Ramos (cell line): ENCODE results near the gene POU2AF2.

Source experiments
- in situ Hi-C: fragments of 300-500 bp; cut with MboI; formaldehyde crosslinking; loops from one replicate; pipeline ENCODE4 v1.14.3; 2022; ENCODE audit warnings: low sequenced_read_pairs; ENCODE audit not compliant: unreplicated experiment

POU2AF2 gene

GRCh38 chr11:111326824-111327223 is 81.3 kb downstream of the POU2AF2 start:
- in situ Hi-C loops: no loop called here

GRCh38 chr11:111327908-111328624 is 82.5 kb downstream of the POU2AF2 start:
- in situ Hi-C loops: no loop called here

- in situ Hi-C loops: no loop called here
Measured at GRCh38 chr11:111329306-111330204, 84.0 kb downstream of the POU2AF2 start.

GRCh38 chr11:111330234-111330893 is 84.8 kb downstream of the POU2AF2 start:
- in situ Hi-C loops: no loop called here

- in situ Hi-C loops: no loop called here
Measured at GRCh38 chr11:111331711-111332479, 86.4 kb downstream of the POU2AF2 start.

GRCh38 chr11:111334532-111335502 is 89.3 kb downstream of the POU2AF2 start:
- in situ Hi-C loops: no loop called here

- in situ Hi-C loops: no loop called here
Measured at GRCh38 chr11:111335549-111335948, 90.0 kb downstream of the POU2AF2 start.
